UCSD-AML1 (cell line): ENCODE data around the gene CUL1.

Source experiments
- DNase-seq: peaks from one replicate; lab custom pipeline; 2025; ENCODE audit not compliant: unreplicated experiment; lab: John Stamatoyannopoulos, UW

The CUL1 gene

DNA sequence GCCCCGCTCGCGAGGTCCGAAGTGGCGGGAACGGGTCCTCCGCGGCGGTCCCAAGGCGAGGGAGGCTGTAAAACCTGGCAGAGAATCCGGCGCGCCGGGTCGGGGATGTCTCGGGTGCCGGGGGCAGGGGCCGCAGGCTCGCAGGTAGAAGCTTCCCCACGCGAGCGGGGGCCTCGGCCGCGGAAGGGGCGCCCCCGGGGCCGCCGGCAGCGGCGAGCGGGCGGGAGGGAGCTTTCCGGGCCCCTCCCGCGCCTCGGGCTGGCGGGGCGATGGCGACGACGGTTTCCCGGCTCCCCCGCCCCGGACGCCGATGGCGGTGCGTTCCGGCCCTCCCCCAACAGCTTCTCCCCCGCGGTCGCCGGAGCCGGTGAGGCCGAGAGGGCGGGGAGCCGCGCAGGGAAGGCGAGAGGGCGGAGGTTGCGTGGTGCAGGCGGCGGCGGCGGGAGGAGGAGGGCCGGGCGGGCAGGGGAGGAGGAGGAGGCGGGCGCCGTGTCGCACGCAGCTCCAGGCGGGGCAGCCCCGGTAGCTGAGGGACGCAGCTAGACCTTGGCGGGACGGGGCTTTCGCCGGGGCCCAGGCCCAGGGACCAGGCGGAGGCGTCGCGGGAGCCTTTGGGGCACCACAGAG is at the start of gene CUL1:
TSS of gene CUL1 (plus strand) at position 507 of the 627 bp plus-strand sequence. CDS start 31,220 bp downstream, outside the sequence.
- peak; percentile 51 for DNase-seq

DNA sequence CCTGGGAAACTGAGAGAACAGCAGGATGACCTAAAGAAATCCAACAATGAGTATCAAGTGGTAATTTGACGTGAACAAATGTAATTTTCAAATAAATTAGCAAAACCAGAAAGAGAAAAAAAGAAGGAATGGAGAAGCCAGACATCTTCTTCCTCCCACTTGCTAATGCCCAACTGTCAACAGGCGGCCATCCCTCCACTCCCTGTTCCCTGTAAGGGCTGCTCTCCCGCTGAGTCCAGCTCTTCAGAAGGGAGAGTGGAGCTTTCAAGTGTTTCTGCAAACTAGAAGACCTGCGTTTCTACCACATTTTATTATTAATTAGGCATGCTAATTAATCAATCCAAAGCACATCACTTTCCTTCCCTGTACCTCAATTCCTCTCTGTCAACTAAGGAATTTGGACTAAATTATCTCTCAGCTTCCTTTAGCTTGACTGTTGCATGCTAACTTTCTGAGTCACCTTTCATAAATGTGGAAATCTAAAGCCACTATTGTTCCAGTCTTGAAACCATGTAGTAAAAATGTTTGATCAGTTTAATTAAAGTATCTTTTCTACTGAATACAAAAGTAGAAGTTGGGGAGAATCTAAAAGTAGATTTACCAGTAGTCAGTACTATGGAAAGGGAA is 48.4 kb upstream of the CUL1 start:
- no peak for DNase-seq

DNA sequence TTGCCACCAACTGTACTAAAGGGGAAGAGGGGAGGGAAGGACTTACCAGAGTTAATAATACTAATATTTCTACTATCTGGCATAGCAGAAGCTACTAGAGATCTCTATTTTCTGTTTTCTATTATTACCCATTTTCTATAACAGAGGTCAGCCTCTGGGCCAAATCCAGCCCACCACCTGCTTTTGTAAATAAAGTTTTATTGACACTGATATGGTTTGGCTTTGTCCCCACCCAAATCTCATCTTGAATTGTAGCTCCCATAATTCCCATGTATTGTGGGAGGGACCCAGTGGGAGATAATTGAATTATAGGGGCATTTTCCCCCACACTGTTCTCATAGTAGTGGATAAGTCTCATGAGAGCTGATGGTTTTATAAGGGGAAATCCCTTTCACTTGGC is 45.9 kb upstream of the CUL1 start:
- DNase-seq, result no peak

DNA sequence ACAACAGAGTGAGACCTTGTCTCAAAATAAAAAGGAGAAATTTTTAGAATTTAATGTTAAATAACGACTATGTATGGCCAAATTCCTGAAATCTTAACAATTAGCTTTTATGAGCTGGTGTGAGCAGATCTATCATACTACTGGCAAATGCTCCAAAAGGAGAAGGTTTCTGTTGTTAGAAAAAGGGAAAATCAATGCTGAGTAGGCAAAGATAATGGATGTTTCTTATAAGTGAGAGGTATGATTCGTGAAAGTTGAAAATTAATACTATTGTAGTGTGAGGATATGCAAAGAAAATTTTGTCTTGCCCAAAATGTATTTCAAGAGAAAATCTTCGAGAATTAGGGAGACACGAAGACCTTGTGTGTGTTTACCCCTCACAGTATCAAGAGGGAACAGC is 40.8 kb upstream of the CUL1 start:
- no peak for DNase-seq

DNA sequence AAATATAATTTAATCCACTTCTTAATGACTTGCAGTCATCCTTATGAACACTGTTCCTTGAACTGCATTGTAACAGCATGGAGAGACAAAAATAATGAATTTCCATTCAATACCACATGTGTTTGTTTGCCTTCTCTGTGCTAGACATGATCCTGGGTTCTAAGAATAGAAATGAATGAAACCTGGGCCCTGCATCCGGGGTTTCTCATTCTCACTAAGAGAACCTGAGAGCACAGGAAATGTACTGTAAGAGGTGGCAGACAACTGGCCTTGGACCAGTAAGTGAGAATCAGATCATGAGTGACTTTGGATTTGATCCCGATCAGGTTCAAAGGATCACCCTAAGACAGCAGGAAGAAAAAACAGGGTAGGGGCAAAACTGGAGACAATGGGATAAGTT is 37.2 kb upstream of the CUL1 start:
- DNase-seq, result no peak

DNA sequence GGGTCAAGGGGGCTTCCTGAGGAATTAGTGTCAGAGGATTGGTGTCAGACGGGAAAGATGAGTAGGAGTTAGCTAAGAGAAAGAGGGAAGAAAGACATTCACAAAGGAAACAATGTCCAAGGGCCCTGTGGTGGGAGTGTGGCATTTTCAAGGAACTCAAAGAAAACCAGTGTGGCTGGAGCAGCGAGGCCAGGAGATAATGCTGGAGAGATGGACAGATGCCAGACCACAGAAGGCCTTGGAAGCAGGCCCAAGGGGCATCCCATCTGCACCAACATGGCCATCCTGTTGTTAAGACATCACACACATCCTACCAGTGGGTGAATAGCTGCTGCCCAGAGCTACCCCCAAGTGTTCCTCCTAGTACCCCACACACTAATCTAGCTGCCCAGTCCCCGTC is 36.1 kb upstream of the CUL1 start:
- no peak for DNase-seq

DNA sequence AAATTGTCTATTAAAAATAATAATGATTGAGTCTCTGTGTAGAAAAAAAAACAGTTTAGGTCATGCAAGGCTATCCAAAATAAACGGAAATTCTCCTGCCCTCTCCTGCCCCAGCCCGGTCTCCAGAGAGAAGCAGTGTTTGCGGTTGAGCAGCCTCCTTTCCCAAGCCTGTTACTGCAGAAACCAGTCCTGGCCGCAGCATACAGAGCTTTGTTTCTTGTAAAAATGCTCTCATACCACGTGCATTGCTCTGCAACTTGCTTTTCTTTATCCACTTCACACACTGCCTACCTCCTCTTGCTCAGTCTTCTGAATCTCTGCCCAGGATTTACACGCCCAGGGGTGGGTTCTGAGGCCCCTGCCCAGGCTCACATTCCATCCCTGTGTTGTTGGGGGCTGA is 34.4 kb upstream of the CUL1 start:
- DNase-seq, result no peak

DNA sequence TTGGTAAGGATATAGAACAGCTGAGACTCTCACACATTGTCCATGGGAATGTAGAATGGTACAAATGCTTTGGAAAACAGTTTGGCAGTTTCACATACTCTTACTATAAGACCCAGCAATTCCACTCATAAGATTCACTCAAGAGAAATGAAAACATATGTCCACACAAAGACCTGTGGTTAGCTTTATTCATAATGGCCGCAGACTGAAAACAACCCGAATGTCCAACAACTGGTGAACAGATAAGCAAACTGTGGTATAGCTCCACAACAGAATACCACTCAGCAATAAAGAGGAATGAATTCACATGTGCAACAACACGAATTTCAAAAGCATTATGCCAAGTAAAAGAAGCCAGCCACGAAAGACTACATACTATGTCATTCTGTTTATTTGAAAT is 33.5 kb upstream of the CUL1 start:
- DNase-seq, result no peak

DNA sequence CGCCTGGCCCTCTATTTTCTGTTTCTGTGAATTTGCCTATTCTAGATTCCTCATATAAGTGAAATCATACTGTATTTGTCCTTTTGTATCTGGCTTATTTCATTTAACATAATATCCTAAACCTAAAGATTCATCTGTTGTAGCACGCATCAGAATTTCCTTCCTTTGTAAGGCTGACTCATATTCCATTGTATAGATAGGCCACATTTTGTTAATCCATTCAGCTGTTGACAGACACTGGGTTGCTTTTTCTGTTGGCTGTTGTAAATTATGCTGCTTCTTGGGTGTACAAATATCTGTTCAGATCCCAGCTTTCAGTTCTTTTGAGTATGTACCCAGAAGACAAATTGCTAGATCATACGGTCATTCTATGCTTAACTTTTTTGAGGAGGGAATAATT is 28.8 kb upstream of the CUL1 start:
- no peak for DNase-seq

DNA sequence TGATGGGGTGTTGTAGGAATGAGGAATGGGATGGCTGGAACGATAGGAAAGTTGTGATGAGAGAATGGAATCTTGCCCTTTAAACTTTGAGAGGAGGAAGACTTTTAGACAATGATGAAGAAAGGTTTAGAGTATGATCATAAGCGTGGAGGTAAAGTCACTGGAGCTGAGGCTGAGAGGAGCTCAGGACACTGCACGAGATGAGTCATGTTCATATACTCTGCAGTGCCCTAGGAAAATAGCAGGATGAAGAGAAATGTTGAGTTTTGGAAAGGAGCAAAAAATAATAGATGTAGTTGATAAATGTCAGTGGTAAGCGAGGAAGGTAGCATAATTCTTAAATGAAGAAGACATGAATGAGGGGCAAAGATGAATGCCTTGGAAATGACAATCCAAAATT is 28.3 kb upstream of the CUL1 start:
- no peak for DNase-seq

DNA sequence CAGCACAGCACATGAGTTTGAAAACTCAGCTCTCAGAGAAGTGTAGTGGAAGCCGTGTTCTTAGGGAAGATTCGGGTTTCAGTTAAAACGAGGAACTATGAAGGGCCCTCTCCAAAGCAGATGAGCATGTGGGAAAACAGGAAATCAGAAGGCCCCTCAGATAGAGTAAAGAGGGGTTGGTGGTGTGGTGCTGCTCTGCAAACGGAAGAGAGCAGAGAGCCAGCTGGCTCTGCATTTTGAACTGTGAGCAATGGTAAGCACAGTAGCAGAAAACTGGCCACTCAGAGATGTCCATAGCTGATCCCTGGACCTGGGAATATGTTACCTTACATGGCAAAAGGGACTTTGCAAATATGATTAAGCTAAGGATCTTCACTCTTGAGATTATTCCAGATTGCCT is 27.9 kb upstream of the CUL1 start:
- no peak for DNase-seq

DNA sequence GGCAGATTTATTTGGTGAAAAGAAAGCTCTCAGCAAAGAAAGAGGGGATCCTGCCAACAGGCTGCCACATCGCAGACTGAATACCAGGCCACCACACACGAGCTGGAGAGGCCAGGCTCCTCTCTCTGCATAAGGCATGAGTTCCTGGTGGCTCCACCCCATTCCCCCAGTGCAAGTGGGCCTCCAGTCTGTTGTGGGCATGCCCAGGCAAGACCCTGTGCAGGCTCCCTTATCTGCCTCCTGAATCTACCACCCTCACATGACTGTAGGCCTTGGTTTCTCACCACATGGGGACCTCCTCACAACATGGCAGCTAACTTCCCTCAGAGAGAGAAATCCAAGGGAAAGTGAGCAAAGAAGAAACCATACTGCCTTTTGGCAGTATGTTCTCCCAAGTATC is 26.7 kb upstream of the CUL1 start:
- no peak for DNase-seq

DNA sequence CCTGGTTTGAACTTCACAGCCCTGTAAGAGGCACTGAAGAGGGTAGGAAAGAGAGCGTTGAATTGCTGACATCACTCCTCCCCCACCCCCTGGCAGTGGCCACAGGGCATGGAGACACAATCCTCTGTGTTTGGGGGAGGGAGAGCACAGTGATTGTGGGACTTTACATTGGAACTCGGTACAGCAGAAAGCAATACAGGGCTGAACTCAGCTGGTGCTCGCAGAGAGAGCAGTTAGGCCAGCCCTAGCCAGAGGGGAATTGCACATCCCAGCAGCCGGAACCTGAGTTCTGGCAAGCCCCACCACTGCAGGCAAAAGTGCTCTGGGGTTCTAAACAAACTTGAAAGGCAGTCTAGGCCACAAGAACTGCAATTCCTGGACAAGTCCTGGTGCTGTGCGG is 24.0 kb upstream of the CUL1 start:
- no peak for DNase-seq

DNA sequence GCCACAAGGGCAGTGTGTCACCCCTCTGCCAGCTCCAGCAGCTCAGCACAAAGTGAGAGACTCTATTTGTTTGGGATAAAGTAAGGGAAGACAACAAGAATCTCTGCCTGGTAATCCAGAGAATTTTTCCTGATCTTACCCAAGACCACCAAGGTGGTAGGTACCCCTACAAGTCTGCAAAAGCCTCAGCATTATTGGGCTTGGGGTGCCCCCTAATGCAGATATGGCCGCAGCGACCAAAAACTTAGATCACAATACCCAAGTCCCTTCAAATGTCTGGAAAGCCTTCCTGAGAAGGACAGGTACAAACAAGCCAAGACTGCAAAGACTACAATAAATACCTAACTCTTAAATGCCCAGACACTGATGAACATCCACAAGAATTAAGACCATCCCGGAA is 22.4 kb upstream of the CUL1 start:
- DNase-seq, result no peak

DNA sequence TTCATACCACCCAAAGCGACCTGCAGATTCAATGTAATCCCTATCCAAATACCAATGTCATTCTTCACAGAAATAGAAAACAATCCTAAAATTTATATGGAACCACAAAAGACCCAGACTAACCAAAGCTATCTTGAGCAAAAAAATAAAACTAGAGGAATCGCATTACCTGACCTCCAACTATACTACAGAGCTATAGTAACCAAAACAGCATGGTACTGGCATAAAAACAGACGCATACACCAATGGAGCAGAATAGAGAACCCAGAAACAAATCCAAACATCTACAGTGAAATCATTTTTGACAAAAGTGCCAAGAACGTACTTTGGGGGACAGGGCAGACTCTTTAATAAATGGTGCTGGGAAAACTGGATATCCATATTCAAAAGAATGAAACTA is 16.9 kb upstream of the CUL1 start:
- DNase-seq, result no peak

DNA sequence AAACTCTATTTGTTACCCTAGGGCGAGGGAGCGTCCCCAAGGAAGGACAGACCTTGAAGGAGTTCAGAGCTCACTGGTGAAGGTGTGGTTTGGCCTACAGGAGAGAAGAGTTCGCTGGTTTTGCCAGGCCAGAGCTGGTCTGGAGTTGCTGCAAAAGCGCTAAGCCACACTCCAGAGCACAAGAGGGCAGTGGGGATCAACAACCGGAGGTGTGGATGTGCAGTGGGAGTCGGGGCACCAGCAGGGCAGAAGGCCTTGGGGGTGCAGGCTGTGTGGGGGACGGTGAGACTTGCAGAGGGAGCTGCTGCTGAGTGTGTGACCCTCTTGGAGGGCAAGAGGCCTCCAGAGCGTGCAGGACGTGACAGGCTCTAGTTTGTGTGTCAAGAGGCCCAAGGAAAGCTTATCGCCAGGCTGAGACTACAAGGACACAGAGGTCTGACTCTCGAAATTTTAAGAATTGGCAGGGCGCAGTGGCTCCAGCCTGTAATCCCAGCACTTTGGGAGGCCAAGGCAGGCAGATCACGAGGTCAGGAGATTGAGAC is 14.3 kb upstream of the CUL1 start:
- DNase-seq, result no peak

DNA sequence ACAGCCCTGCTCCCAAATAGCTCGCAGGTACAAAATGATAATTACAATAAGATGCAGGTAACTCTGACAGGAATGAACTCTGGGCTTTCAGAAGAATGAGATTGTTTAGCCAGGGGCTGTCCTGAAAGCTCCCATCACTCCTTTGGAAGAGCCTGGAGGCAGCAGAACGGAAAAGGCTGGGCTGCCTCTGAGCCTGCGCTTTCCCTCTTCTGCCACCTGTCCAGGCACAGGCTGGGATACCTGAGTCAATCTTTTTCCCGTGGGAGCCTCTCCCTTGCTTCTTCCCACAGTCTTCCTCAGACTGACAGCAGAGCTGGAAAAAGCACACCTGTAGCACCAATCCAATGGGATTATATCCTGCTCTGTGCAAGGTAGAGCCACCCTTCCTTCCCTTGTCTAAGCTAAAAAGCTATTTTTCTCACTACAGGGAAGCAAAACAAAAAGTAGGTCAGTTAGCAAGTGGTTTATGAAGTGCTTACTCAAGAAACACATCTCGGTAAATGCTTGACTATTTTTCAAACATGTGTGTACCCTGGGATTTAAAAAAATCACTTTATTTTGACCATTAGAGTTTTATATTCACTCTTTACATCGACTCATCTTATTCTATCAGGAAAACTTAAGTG is 12.3 kb upstream of the CUL1 start:
- no peak for DNase-seq

DNA sequence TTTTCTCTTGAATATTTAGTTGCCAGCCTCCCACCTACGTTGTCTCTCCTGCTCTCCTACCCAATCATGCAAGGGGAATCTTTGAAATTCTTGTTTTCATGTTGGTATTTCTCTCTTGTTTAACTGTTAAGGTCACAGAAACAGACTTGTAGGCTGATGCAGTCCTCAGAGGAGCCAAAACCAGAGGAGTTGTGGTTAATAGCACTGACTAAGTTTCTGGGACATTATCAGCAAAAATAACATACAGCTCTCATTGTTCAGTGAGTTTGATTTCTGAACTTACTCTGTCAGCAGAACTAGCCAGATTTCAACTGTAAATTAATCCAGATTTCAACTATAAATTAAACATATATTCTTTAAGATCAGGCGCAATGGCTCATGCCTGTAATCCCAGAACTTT is 11.1 kb upstream of the CUL1 start:
- DNase-seq, result no peak

DNA sequence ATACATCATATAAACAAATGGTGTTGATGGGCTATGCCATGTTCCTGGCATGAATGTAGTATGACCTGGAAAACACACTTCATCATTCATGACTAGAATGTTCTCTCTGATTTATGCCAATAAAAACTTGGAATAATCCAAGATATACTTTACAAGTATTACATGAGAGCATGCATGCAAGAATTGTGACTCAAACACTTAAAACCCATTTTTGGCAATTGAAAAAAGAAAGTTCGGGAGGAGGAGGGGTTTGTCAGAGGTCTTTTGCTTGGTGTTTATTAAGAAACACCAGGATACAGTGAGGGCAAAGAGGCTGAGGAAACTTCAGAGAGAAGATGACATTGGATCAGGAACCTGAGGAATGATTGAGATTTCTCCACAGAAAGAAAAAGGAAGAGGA is 10.2 kb upstream of the CUL1 start:
- no peak for DNase-seq

DNA sequence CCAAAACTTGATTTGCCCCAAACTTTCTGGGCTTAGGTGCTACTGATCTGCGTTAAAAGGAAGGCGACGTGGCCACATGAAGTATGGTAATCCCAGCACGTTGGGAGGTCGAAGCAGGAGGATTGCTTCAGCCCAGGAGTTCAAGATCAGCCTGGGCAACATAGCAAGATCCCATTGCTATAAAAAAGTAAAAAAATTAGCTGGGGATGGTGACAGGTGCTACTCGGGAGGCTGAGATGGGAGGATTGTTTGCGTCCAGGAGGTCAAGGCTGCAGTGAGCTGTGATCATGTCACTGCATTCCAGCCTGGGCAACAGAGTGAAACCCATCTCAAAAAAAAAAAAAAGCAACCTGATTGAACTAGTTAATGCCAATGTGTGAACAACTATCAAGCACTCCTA is 5.1 kb upstream of the CUL1 start:
- DNase-seq, result no peak

DNA sequence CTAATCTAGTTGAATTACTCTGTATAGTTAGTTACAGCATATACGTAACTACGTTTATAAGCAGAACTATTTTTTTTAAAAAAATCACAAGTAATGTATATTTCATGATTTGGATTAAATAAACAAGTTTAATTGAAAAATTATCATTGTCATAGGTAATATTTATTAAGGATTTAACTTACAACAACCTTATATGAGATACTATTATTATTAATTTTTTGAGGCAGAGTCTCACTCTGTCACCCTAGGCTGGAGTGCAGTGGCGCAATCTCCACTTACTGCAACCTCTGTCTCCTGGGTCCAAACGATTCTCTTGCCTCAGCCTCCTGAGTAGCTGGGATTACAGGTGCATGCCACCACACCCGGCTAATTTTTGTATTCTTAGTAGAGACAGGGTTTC is 4.1 kb upstream of the CUL1 start:
- DNase-seq, result no peak

DNA sequence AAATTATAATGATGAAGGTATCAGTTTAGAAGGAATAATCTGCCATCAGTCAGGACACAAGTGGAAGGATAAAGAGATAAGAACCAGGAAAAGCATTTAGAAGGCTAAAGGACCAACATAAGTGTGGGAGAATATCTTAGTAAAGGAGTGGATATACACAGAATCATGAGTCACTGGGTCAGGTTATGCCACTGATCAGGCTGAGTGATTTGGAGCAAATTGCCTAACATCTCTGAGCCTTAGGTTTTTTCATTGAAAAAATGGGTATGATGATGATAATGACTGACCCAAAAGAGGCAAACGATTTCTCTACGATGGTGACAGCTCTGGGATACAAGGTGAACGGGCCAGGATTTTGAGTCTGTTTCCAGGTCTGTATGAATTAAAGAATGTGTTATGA is 2.8 kb upstream of the CUL1 start:
- DNase-seq, result no peak

DNA sequence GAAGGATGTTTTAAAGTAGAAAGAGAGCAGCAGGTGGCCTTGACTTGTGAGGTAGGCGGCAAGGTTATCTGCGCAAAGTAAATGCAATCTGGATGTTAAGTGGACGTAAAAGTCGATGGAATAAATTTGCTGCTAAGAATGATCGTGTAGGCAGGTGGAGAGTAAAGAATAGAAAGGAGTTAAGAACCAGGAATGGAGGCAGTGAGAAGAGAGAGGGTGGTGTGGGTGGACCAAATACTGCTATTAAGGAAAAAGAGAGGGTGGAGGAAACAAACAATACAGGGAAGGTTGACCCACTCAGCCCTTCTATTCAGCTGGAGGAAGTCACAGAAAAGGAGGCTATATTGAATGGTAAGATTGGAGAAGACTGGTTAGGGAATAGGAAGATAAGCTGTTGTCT is 1.9 kb upstream of the CUL1 start:
- DNase-seq, result no peak
